GM12878 (cell line): ENCODE results near the gene GPRC5B.

ENCODE experiments used
- BHLHE40 ChIP-seq, 2 experiments: fragments of 450-650 bp in 1 of 2; IDR thresholded peaks; 2 replicates each; pipeline ENCODE4 v1.6.1; 2011 to 2017; ENCODE audit warnings: low read depth in 2 of 2, borderline replicate concordance in 1 of 2, improper control_type of control experiment in 1 of 2, low read length in 1 of 2, mild to moderate bottlenecking in 1 of 2
- POLR2A ChIP-seq: IDR thresholded peaks from 2 replicates; pipeline ENCODE4 v1.6.1; 2011; ENCODE audit warnings: low read depth, mild to moderate bottlenecking, low read length
- RUNX3 ChIP-seq: IDR thresholded peaks from 2 replicates; pipeline ENCODE4 v1.6.1; 2012; ENCODE audit warnings: low read length, inconsistent platforms

GRCh38 chr16:19861811-19862327, 22.8 kb downstream of the GPRC5B start:
- TF ChIP-seq POLR2A = no peak
- no peak for TF ChIP-seq BHLHE40 (IDR thresholded peaks at IDR 0.05; ENCODE audit: borderline replicate concordance in 1 of 2, low read depth in 2 of 2, low read length in 1 of 2)
- no peak for TF ChIP-seq RUNX3
